ENCODE data around the gene PSG2.
"Not testable (repeated sequence)": the region's sequence is repeated elsewhere in the genome, so short reads cannot be mapped to it uniquely, and the experiment has no call there.

Gene PSG2

GRCh38 chr19:43062418-43062817, 20.1 kb downstream of the PSG2 start:
- not testable (repeated sequence) for DNase-seq

- DNase-seq = not testable (repeated sequence)
Observed at GRCh38 chr19:43061326-43061725, 21.2 kb downstream of the PSG2 start.

- not testable (repeated sequence) for DNase-seq
Observed at GRCh38 chr19:43060254-43060653, 22.2 kb downstream of the PSG2 start.

- not testable (repeated sequence) for DNase-seq
Observed at GRCh38 chr19:43059482-43059881, 23.0 kb downstream of the PSG2 start.

GRCh38 chr19:43058440-43058839, 24.1 kb downstream of the PSG2 start:
- DNase-seq = not testable (repeated sequence)

GRCh38 chr19:43047966-43048365, 34.5 kb downstream of the PSG2 start:
- DNase-seq = not testable (repeated sequence)

GRCh38 chr19:43046578-43046977, 35.9 kb downstream of the PSG2 start:
- not testable (repeated sequence) for DNase-seq

GRCh38 chr19:43043492-43044180, 38.9 kb downstream of the PSG2 start:
- DNase-seq = not testable (repeated sequence)

- not testable (repeated sequence) for DNase-seq
Observed at GRCh38 chr19:43031645-43032044, 50.9 kb downstream of the PSG2 start.

- no peak for DNase-seq
Observed at GRCh38 chr19:43028866-43029265, 53.6 kb downstream of the PSG2 start.

- not testable (repeated sequence) for DNase-seq
Observed at GRCh38 chr19:43027985-43028384, 54.5 kb downstream of the PSG2 start.

- DNase-seq = not testable (repeated sequence)
Observed at GRCh38 chr19:43027061-43027460, 55.4 kb downstream of the PSG2 start.

GRCh38 chr19:43026369-43026768, 56.1 kb downstream of the PSG2 start, which contains the start of gene PSG11:
PSG11 (minus strand) TSS chr19:43026469; CDS start chr19:43026372, 97 bp downstream.
- DNase-seq = not testable (repeated sequence)

- DNase-seq = not testable (repeated sequence)
Observed at GRCh38 chr19:43022098-43022497, 60.4 kb downstream of the PSG2 start.

GRCh38 chr19:43021629-43022028, 60.9 kb downstream of the PSG2 start:
- DNase-seq = not testable (repeated sequence)

- not testable (repeated sequence) for DNase-seq
Observed at GRCh38 chr19:43019588-43019987, 62.9 kb downstream of the PSG2 start.
